Neuron (in vitro differentiated cells): Measurements from ENCODE around the gene PARD3.
"Not testable (repeated sequence)": the region's sequence is repeated elsewhere in the genome, so short reads cannot be mapped to it uniquely, and the experiment has no call there.

Experiments
- H2AFZ ChIP-seq: one replicate; pipeline ENCODE4 v1.6.1; 2013; ENCODE audit warnings: low read depth, mild to moderate bottlenecking, inconsistent platforms, low read length, moderate library complexity
- H3K27me3 ChIP-seq: one replicate; pipeline ENCODE4 v1.6.1; 2013; ENCODE audit warnings: low read length; ENCODE audit not compliant: insufficient read depth
- H3K36me3 ChIP-seq: one replicate; pipeline ENCODE4 v1.6.1; 2013; ENCODE audit warnings: low read length; ENCODE audit not compliant: insufficient read depth
- H3K4me1 ChIP-seq: one replicate; pipeline ENCODE4 v1.6.1; 2013; ENCODE audit warnings: low read length; ENCODE audit not compliant: insufficient read depth
- H3K4me3 ChIP-seq: 2 replicates; pipeline ENCODE4 v1.5.1; 2013; ENCODE audit warnings: mild to moderate bottlenecking, low read length, moderate library complexity
- H3K9me3 ChIP-seq: one replicate; pipeline ENCODE4 v1.6.1; 2013; ENCODE audit warnings: low read length

The PARD3 gene

GRCh38 chr10:34462993-34463392 lies 352.1 kb downstream of the PARD3 start:
- H3K4me3 ChIP-seq = no peak overlapping the region
- peaks cover 2% of the 10 kb centered on the region for H3K36me3 ChIP-seq
- no peaks in the 10 kb centered on the region for H3K27me3 ChIP-seq
- H3K9me3 ChIP-seq = peaks cover 2% of the 10 kb centered on the region
- no peaks in the 10 kb centered on the region for H3K4me1 ChIP-seq
- H2AFZ ChIP-seq = no peak overlapping the region

GRCh38 chr10:34462056-34462455 lies 353.0 kb downstream of the PARD3 start:
- no peaks in the 10 kb centered on the region for H3K4me1 ChIP-seq
- peaks cover 2% of the 10 kb centered on the region for H3K9me3 ChIP-seq
- no peaks in the 10 kb centered on the region for H3K36me3 ChIP-seq
- H2AFZ ChIP-seq = no peak overlapping the region
- no peaks in the 10 kb centered on the region for H3K27me3 ChIP-seq
- no peak overlapping the region for H3K4me3 ChIP-seq

GRCh38 chr10:34454590-34455261 lies 360.4 kb downstream of the PARD3 start:
- Histone ChIP-seq H3K36me3 (no peaks in the 10 kb centered on the region), H3K4me1 (no peaks in the 10 kb centered on the region), H3K4me3 (no peak overlapping the region), H3K27me3 (no peaks in the 10 kb centered on the region), H2AFZ (no peak overlapping the region), H3K9me3 (peaks cover under 1% of the 10 kb centered on the region)

- Histone ChIP-seq H3K9me3 (no peaks in the 10 kb centered on the region), H3K27me3 (no peaks in the 10 kb centered on the region), H3K4me3 (no peak overlapping the region), H3K4me1 (no peaks in the 10 kb centered on the region), H2AFZ (no peak overlapping the region), H3K36me3 (no peaks in the 10 kb centered on the region)
These were observed 365.3 kb downstream of the PARD3 start for GRCh38 chr10:34449836-34450235.

GRCh38 chr10:34446049-34446448 lies 369.0 kb downstream of the PARD3 start:
- Histone ChIP-seq H3K36me3 (no peaks in the 10 kb centered on the region), H3K27me3 (no peaks in the 10 kb centered on the region), H3K4me3 (no peak overlapping the region), H2AFZ (no peak overlapping the region), H3K9me3 (no peaks in the 10 kb centered on the region), H3K4me1 (no peaks in the 10 kb centered on the region)

- Histone ChIP-seq H3K36me3 (no peaks in the 10 kb centered on the region), H3K9me3 (no peaks in the 10 kb centered on the region), H3K27me3 (no peaks in the 10 kb centered on the region), H2AFZ (no peak overlapping the region), H3K4me3 (no peak overlapping the region), H3K4me1 (no peaks in the 10 kb centered on the region)
These were observed 370.6 kb downstream of the PARD3 start for GRCh38 chr10:34444223-34445183.

GRCh38 chr10:34439386-34439785 lies 375.7 kb downstream of the PARD3 start:
- H2AFZ ChIP-seq, H3K4me1 ChIP-seq, H3K27me3 ChIP-seq, H3K36me3 ChIP-seq, H3K9me3 ChIP-seq, H3K4me3 ChIP-seq: not testable (repeated sequence)

- Histone ChIP-seq H3K4me3 (no peak overlapping the region), H3K36me3 (no peaks in the 10 kb centered on the region)
These were observed 376.4 kb downstream of the PARD3 start for GRCh38 chr10:34438741-34439140.

GRCh38 chr10:34437906-34438305 lies 377.2 kb downstream of the PARD3 start:
- Histone ChIP-seq H3K4me3 (no peak overlapping the region), H3K4me1 (no peaks in the 10 kb centered on the region), H3K36me3 (no peaks in the 10 kb centered on the region), H3K9me3 (no peaks in the 10 kb centered on the region), H2AFZ (no peak overlapping the region), H3K27me3 (no peaks in the 10 kb centered on the region)

More at GRCh38 chr10:34438741-34439140, 376.4 kb downstream of the PARD3 start:
- H3K4me1 ChIP-seq = no peaks in the 10 kb centered on the region
- H3K9me3 ChIP-seq = no peaks in the 10 kb centered on the region
- no peaks in the 10 kb centered on the region for H3K27me3 ChIP-seq
- H2AFZ ChIP-seq = no peak overlapping the region

GRCh38 chr10:34434119-34434594 lies 380.9 kb downstream of the PARD3 start:
- Histone ChIP-seq H3K4me1 (no peaks in the 10 kb centered on the region), H3K4me3 (no peak overlapping the region), H3K36me3 (no peaks in the 10 kb centered on the region), H2AFZ (no peak overlapping the region), H3K27me3 (no peaks in the 10 kb centered on the region), H3K9me3 (no peaks in the 10 kb centered on the region)

GRCh38 chr10:34433241-34434076 lies 381.6 kb downstream of the PARD3 start:
- Histone ChIP-seq H2AFZ (no peak overlapping the region), H3K4me3 (no peak overlapping the region), H3K27me3 (no peaks in the 10 kb centered on the region), H3K9me3 (no peaks in the 10 kb centered on the region), H3K36me3 (no peaks in the 10 kb centered on the region), H3K4me1 (peaks cover 3% of the 10 kb centered on the region)

- Histone ChIP-seq H3K36me3 (no peaks in the 10 kb centered on the region), H3K27me3 (no peaks in the 10 kb centered on the region), H3K9me3 (no peaks in the 10 kb centered on the region), H3K4me1 (peaks cover 10% of the 10 kb centered on the region), H3K4me3 (no peak overlapping the region), H2AFZ (no peak overlapping the region)
These were observed 382.5 kb downstream of the PARD3 start for GRCh38 chr10:34432589-34432988.

GRCh38 chr10:34430685-34431084 lies 384.4 kb downstream of the PARD3 start:
- H2AFZ ChIP-seq = no peak overlapping the region
- H3K4me3 ChIP-seq = no peak overlapping the region
- no peaks in the 10 kb centered on the region for H3K36me3 ChIP-seq
- H3K9me3 ChIP-seq = no peaks in the 10 kb centered on the region
- H3K27me3 ChIP-seq = no peaks in the 10 kb centered on the region
- peaks cover 15% of the 10 kb centered on the region for H3K4me1 ChIP-seq
